Tibial nerve (tissue), 4 donors: ENCODE measurements around the gene SPOCK1. TPM values are rescaled to one million over a fixed set of nuclear protein-coding genes. Genes with fewer than 3 reads are reported as not detected.

Experiments used
- DNase-seq, 2 donors: peaks; one replicate each; pipeline ENCODE4 v3.0.0-alpha.2; 2019; ENCODE audit warnings: low spot score in 2 of 2
- H3K27ac ChIP-seq, 4 donors: fragments of 200-600 bp; sonication (generic) in 3 of 4; one replicate each; pipeline ENCODE4 v1.5.1; 2017 to 2019; ENCODE audit warnings: mild to moderate bottlenecking in 1 of 4
- H3K27me3 ChIP-seq, 2 donors: fragments of 200-600 bp; sonication (generic) in 1 of 2; one replicate each; pipeline versions ENCODE4 v1.5.1 to v1.6.0; 2017 to 2019
- H3K36me3 ChIP-seq, 3 donors: fragments of 200-600 bp; sonication (generic); one replicate each; pipeline ENCODE4 v1.5.1; 2018 to 2019
- H3K4me1 ChIP-seq, 4 donors: fragments of 200-600 bp; sonication (generic) in 3 of 4; one replicate each; pipeline ENCODE4 v1.5.1; 2017 to 2019
- H3K4me3 ChIP-seq, 4 donors: fragments of 200-600 bp; sonication (generic) in 3 of 4; one replicate each; pipeline ENCODE4 v1.5.1; 2017 to 2019; ENCODE audit warnings: mild to moderate bottlenecking in 1 of 4, moderate library complexity in 1 of 4
- H3K9me3 ChIP-seq, 4 donors: fragments of 200-600 bp; sonication (generic) in 3 of 4; one replicate each; pipeline ENCODE4 v1.5.1; 2017 to 2019
- CTCF ChIP-seq, 5 experiments: fragments of 200-600 bp in 3 of 5; fragments of 450-650 bp in 2 of 5; sonication (generic) in 3 of 5; IDR thresholded peaks; one replicate each; pipeline ENCODE4 v1.5.1; 2016 to 2019; ENCODE audit warnings: antibody characterized with exemption in 5 of 5, mild to moderate bottlenecking in 3 of 5, moderate library complexity in 2 of 5
- EP300 ChIP-seq, 2 donors: sonication (generic); formaldehyde crosslinking; IDR thresholded peaks; one replicate each; pipeline ENCODE4 v1.6.1; 2017; ENCODE audit warnings: antibody characterized with exemption in 2 of 2, mild to moderate bottlenecking in 1 of 2
- POLR2A ChIP-seq, 2 donors: fragments of 450-650 bp; IDR thresholded peaks; one replicate each; pipeline ENCODE4 v1.6.1; 2017; ENCODE audit warnings: antibody characterized with exemption in 2 of 2, mild to moderate bottlenecking in 2 of 2, moderate library complexity in 2 of 2
- WGBS, 2 donors: methylation state at CpG; one replicate each; pipeline ENCODE4 v1.1.5; 2018; 5-methylcytosine and 5-hydroxymethylcytosine counted together
- total RNA-seq, 4 donors: library from RNA; depleted of rRNA; stranded (reverse); fragments of >200 nt; gene quantifications; one replicate each; pipeline ENCODE4 v1.1.0, GENCODE V29; 2016

SPOCK1 gene
- total RNA-seq, 4 donors from 2014 or later = 39.8 to 119 (median 73.1) TPM

GRCh38 chr5:137507150-137507549, 8.0 kb upstream of the SPOCK1 start:
- no peak for TF ChIP-seq POLR2A (IDR thresholded peaks at IDR 0.05)
- no peak for TF ChIP-seq CTCF (IDR thresholded peaks at IDR 0.05)
- no peak for TF ChIP-seq EP300 (IDR thresholded peaks at IDR 0.05)
- no peaks in the 10 kb centered on the region for H3K9me3 ChIP-seq
- H3K27me3 ChIP-seq = no peaks in the 10 kb centered on the region
- no peaks in the 10 kb centered on the region for H3K36me3 ChIP-seq
- no peak for DNase-seq
- H3K4me3 ChIP-seq = no peak overlapping the region
- H3K4me1 ChIP-seq = no peaks in the 10 kb centered on the region
- no peak overlapping the region for H3K27ac ChIP-seq
- WGBS, 2 donors = 61 to 68% methylated on average over 5 of the region's 5 CpGs

DNA sequence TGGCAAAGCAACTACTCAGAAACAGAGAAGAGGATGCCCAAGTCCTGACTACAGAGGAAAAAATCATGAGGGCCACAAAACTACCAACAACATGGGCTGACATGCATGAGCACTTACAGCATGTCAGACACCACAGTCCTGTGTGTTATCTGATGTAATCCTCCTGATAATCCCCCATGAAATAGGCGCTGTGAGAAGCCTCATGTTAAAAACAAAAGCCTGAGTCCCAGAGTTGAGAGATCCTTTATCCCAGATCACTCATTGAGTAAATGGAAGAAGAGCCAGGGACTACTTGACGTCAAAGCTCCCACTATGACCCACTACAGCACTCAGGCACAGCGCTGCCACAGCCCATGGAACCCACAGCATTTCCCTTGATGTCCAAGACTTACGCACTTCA, 7.2 kb upstream of the SPOCK1 start:
- H3K4me1 ChIP-seq = no peaks in the 10 kb centered on the region
- H3K27me3 ChIP-seq = no peaks in the 10 kb centered on the region
- TF ChIP-seq POLR2A (IDR thresholded peaks at IDR 0.05) (no peak), CTCF (IDR thresholded peaks at IDR 0.05) (no peak), EP300 (IDR thresholded peaks at IDR 0.05) (no peak)
- WGBS, 2 donors = 64 to 86% methylated on average over 4 of the region's 4 CpGs
- no peak overlapping the region for H3K4me3 ChIP-seq
- DNase-seq = no peak
- no peak overlapping the region for H3K27ac ChIP-seq
- H3K36me3 ChIP-seq = no peaks in the 10 kb centered on the region
- H3K9me3 ChIP-seq = no peaks in the 10 kb centered on the region

GRCh38 chr5:137504916-137505315, 5.8 kb upstream of the SPOCK1 start:
- DNase-seq = no peak
- Histone ChIP-seq H3K4me1 (no peaks in the 10 kb centered on the region), H3K27me3 (no peaks in the 10 kb centered on the region), H3K4me3 (no peak overlapping the region), H3K9me3 (no peaks in the 10 kb centered on the region), H3K36me3 (no peaks in the 10 kb centered on the region), H3K27ac (no peak overlapping the region)
- TF ChIP-seq POLR2A (IDR thresholded peaks at IDR 0.05) (no peak), EP300 (IDR thresholded peaks at IDR 0.05) (no peak), CTCF (IDR thresholded peaks at IDR 0.05) (no peak)

- no peak for TF ChIP-seq EP300 (IDR thresholded peaks at IDR 0.05)
- no peak for TF ChIP-seq CTCF (IDR thresholded peaks at IDR 0.05)
- TF ChIP-seq POLR2A (IDR thresholded peaks at IDR 0.05) = no peak
- no peaks in the 10 kb centered on the region for H3K36me3 ChIP-seq
- no peaks in the 10 kb centered on the region for H3K9me3 ChIP-seq
- H3K27ac ChIP-seq = no peak overlapping the region
- H3K4me3 ChIP-seq = no peak overlapping the region
- H3K4me1 ChIP-seq = peaks cover 0 to 3% (median 0%) of the 10 kb centered on the region in 4 donors
- peaks cover 0 to 5% of the 10 kb centered on the region in 2 donors for H3K27me3 ChIP-seq
- no peak for DNase-seq
Measured at GRCh38 chr5:137503456-137503855, 4.3 kb upstream of the SPOCK1 start.

DNA sequence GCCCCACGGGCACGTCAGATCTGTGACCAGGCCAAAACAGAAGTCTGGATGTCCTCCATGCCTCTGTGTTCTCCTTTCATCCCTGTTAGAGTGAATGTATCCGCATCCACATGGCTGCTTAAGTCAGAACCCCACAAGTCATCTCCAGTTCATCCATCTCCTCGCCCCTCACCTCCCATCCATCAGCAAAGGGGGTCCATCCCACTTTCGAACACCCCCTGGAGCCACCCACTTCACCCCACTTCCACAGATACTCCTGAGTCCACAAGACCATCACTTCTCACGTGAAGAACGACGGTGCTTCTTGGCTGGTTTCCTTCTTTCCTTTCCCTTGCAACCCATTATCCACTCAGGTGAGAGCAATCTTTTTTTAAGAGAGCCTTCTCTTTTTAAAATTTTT, 3.5 kb upstream of the SPOCK1 start:
- Histone ChIP-seq H3K27ac (no peak overlapping the region), H3K4me1 (peaks cover 0 to 9% (median 0%) of the 10 kb centered on the region in 4 donors), H3K9me3 (no peaks in the 10 kb centered on the region), H3K27me3 (peaks cover 0 to 12% of the 10 kb centered on the region in 2 donors), H3K36me3 (no peaks in the 10 kb centered on the region), H3K4me3 (no peak overlapping the region)
- 81 to 85% methylated on average over 8 of the region's 8 CpGs for WGBS, 2 donors
- DNase-seq = no peak
- TF ChIP-seq EP300 (IDR thresholded peaks at IDR 0.05) = no peak
- TF ChIP-seq CTCF (IDR thresholded peaks at IDR 0.05) = no peak
- no peak for TF ChIP-seq POLR2A (IDR thresholded peaks at IDR 0.05)
